Inflammatory macrophage treated with lipopolysaccharide for 4 hours (primary cell): ENCODE data around the gene SLC41A3.
"Not testable (repeated sequence)": the region's sequence is repeated elsewhere in the genome, so short reads cannot be mapped to it uniquely, and the experiment has no call there.

Experiments
- DNase-seq: peaks from one replicate; pipeline ENCODE4 v3.0.0-alpha.2; 2020

SLC41A3 gene

DNA sequence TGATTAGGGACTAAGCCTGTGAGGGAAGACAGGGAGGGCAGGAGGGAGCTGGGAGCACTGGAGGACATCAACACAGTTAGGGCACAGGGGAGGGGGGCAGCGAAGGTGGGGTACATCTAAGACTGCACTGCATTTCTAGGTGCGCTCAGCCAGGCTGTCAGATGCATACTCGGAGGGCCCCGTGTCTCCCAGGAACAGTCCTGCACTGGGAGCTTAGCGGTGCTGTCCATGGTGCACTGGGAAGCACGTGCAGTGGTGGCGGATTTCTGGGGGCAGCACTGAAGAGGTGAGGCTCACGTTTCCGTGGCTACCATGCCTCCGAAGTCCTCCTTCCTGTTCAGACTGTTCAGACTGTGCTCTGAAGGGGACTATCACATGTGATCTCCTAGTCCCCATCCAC lies 60.5 kb downstream of the SLC41A3 start:
- DNase-seq = no peak

DNA sequence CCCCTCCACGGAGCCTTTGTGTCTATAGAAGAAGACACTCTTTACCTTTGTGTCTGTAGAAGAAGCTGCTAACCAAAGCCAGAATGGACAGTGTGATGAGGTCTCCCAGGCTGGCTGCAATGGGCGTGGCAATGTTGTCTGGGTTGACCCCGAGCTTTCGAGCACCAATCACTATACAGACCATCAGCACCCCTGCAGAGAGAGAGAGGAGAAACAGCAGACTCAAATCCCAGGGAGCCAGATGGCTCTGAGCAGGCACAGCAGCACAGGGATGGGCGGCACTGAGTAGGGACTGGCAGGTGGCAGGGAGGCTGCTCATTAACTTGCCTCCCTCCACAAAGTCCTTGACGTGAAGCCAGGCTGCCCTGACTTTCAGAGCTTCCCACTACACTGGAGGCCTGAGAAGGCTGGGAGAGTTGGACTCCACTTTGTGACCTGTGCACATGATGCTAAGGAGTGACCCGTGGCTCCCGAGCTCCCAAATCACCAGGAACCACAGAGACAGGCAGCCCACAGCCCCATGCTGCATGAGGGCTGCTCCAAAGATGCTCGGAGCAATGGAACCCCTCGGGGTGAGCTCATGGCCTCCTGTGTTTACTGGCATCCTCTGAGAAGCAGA lies 61.1 kb downstream of the SLC41A3 start:
- no peak for DNase-seq

DNA sequence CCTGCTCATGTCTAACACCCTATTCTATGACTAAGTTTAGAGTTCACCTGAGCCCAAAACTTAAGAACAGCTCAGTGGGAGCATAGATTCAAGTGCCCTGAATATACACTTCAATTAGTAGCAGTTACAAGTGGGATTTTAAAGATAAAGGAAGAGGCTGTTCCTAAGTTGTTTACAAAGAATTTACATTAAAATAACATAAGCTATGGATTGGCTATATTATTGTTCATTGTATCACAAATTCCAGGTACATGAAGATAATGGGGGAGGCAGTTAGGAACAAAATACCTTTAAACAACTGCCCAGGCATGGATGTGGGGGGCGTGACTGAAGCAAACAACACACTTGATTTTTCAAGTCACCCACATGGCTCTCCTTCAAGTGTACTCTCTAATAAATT lies 62.2 kb downstream of the SLC41A3 start:
- no peak for DNase-seq

DNA sequence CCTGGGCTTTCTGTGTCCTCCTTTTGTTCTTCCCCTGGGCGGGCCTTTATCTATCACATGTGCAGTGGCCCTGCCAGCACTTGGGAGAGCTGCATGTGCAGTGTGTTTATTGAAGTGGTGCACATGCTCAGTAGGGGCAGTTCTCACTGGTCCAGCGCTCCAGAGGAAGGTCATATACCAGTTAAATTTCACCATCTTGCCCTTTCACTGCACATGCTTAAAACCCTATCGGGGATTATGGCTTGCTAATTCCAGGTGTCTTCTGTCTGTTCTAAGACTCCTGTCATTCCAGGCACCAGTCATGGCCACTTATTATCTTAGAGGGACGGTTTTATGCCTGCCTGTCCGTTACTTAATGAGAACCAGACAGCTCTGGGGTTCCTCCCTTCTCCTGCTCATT lies 62.7 kb downstream of the SLC41A3 start:
- DNase-seq = no peak

DNA sequence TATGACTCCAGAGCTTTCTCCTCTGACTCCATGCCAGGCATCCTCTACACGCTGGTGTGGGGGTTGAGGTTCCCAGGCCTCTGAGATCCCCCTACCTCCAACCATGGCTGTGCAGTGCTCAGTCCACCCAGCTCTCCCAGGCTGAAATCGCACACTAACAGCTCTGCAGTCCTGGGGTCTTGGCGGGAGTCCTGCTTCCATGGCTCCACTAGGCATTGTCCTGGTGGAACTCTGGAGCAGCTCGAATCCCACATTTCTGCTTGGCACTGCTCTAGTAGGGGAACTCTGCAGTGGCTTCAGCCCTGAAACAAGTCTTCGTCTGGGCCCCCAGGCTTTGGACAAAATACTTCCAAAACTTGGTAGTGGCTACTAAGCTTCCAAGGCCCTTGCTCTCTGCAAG lies 64.2 kb downstream of the SLC41A3 start:
- DNase-seq = no peak

DNA sequence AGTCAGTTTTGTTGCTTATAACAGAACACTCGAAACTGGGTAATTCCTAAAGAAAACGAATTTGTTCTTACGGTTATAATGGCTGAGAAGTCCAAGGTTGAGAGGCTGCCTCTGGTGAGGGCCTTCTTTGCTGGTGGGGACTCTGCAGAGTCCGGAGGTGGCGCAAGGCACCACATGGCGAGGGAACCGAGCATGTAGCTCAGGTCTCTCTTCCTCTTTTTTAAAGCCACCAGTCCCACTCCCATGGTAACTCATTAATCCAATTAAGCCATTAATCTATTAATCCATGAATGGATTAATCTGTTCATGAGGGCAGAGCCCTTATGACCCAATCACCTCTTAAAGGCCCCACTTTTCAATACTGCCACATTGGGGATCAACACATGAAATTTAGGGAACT lies 64.9 kb downstream of the SLC41A3 start:
- DNase-seq = no peak

DNA sequence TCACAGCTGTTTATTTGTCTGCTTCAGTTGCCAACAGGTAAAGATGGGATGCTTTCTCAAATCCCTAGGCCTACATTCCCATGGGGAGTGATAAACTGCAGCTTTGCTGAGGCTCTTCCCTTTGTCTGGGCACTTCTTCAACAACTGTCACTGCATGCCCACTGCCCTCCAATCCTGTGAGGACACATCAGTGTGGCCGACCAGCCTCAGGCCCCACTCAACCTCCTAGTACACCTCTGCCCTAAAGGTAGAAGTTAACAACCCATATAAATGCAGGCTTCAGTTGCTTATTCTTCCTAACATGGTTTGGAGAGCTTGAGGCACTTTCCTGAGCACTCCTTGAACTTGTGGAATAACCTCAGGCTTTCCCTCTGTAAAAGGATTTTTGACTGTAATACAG lies 65.4 kb downstream of the SLC41A3 start:
- DNase-seq = no peak

DNA sequence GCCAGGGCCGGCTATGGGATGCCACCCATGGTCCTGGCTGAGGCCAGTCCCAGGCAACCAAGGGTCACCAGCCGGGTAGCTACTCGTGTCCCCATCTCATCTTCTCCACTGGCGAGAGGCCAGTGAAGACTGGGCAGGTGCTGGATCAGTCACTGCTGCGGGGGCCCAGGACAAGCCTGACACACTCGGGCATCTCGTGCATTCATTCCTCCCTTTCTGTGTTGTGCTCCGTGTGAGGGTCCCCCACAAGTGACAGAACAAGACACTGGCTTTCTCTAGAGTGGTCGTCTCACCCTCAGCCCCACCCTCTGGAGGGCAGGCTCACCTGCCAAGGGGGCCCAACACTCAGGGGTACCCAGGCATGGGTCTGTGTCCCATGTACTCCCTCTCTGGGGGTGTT lies 66.6 kb downstream of the SLC41A3 start:
- DNase-seq = no peak

DNA sequence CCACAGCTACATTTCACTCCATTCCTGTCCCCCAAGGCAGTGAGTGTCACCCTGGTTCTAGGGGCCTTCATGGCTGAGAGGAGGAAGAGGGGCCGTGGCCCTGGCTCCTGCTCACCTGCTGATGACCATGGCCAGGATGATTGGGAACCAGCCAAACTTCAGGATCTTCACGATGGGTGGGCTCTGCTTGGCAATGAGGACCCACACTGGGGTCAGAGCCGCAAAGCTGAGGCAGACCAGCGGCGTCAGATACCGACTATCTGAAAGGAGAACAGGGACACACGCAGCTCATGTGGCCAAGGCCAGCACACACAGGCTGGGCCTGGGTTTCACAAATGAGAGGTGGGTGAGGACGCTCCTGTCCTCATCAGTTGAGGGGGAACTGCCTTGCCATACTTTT lies 67.3 kb downstream of the SLC41A3 start:
- DNase-seq = no peak

DNA sequence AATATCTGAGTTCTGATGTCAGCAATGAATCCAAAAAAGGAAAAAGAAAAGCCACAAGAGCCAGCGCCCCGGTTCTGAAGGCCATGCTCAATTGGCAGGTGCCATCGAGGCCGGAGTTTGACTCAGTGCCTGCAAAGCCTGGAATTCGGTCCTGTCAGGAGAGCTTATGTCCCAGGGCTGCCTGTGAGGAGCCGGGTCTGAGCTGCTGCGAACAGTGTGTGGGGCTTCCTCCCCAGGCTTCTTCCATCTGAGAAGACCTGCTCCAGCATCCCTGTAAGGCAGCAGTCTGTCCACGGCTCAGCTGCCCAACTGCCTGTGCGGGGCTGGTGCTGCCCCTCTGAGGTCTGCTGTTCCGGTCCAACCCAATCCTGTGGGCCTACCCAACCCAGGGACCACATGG lies 68.8 kb downstream of the SLC41A3 start:
- no peak for DNase-seq

DNA sequence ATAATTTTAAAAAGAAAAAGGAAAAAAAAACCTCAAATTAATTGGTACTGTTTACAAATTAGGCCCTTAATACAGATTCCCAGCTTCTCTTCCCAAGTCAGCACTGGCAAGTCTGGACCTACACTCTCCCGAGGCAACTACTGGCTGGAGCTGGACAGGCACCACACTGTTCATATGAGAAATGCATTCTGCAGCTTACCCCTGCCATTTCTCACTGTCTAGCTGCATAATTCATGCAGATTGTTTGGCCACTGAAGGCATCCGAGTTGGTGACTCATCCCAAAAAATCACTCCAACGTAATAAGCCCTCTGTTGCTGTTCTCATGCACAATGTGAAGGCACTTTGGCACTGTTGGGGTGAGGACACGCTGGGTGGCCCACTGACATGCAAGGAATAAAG lies 69.7 kb downstream of the SLC41A3 start:
- DNase-seq = no peak

DNA sequence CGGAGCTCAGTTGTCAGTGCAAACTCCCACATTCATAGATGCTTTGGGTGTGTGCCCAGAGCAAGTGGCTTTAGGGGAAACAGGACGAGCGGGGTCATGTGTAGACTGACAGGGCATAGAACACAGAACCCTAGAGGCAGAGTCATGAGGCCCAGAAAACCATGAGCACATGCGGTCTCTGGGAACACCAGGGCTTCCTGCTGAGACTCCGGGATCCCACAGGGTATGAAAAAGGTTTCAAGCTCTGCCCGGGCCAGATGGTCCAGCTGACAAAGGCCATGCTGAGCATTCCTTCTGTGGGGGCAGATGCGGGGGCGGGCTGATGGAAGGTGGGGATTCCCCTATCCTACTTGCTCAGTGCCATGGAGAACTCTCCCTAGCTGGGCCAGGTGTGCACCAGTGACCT lies 70.2 kb downstream of the SLC41A3 start:
- no peak for DNase-seq

DNA sequence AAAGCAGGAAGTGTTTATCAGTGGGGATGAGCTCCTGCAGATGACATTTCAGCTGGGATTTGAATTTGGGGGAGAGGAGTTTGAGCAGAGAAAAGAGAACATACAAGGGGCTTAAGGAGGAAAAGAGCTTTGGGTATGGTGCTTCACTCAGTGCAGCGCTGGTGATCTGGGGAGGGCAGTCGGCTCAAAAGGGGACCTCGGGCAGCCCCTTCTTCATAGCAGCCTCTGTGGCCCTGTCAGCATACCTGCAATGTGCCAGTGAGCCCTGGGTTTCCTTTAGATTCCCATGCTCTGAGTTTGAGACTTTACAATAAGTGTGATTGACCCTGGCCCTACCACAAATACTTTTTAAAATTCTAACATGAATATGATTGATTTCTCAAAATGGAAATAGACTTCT lies 74.7 kb downstream of the SLC41A3 start:
- DNase-seq = no peak

DNA sequence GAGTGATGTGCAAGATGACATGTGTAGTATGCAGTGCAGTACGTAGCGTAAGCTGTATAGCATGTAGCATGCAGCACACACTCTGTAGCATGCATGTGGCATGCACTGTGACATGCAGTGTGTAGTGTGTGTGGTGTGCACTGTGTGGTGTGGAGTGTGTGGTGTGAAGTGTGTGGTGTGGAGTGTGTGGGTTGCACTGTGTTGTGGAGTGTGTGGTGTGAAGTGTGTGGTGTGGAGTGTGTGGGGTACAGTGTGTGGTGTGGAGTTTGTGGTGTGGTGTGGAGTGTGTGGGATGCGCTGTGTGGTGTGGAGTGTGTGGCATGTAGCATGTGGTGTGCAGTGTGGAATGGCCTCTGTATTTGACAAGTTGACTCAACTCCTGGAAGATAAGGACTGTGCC lies 75.7 kb downstream of the SLC41A3 start:
- DNase-seq = no peak

DNA sequence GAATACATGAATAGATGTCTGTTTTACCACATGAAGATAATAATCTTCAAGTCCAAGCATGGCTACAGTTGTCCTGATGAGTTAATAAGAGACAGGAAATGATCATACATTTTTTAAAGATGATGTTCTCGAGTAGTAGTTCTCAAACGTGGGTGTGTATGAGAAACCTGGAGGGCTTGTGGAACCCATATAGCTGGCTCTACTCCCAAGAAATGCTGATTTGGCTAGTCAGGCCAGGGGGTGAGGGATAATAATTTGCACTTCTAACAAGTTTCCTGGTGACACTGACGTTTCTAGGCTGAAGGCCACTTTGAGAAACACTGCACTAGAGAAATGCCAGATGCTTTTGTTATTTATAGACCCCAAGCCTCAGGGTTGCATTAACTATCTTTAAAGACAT lies 78.0 kb downstream of the SLC41A3 start:
- DNase-seq = no peak

DNA sequence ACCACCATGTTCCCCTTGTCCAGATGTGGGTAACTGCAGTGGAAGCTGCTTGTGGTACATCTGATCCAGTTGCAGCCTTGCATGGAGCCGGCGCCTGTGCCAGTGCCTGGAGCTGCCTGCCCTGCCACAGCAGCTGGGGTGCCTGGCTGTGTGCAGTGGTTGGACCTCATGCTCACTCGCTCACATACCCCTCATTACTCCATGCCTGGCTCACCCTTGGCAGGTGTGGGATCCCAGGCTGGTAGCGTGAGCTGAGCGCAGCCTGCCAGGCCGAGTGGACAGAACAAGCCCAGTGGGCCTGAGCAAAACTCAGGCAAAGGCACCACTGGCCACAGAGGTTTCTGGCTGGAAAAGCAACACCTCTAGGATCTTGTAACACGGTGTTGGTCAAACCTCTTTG lies 79.2 kb downstream of the SLC41A3 start:
- DNase-seq = no peak

DNA sequence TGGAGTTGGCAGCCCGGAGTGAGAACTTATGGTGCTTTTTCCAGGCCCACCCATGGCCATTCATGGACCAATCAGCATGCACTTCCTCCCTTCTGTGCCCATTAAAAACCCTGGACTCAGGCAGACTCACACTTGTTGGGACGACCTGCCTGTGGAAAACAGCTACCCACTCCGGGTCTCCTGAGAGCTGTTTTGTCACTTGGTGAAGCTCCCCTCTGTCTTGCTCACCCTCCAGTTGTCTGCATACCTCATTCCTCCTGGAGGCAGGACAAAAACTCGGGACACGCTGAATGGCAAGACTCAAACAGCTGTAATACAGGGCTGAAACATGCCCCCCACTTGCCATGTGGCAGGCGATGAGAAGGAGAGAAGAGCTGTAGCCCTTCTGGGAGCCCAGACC lies 79.7 kb downstream of the SLC41A3 start:
- DNase-seq = no peak

DNA sequence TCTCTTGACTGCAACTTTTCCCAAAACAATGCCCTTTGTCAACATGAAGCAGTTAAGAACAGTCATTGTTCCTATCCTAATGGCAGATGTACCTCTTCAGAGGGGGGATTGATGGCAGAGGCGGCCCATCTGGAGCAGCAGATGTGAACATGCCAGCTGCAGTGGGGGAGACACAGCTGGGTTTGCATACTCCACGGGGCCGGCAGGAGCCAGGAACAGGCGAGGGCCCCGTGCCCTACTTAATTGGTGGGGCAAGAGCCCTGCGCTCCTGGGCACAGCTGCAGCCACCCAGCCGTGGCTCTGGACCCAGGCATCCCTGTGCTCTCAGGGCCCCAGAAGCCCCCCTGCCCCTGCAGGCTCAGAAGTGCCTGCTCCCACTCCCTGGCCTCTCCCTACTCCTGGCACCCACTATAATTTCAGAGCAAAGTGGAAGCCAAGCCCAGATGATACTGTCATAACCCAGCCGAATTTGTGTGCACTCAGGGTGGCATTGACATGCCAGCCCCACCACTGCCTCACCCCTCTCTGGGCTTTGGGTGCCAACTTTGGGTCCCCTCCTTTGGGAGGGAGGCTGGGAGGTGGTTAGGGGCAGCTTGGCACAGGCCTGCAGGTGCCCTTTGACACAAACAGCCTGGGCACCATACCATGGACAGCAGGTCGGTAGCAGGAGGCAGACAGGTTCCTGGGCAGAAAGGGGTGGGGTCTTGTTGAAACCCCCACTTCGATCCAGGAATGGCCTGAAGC lies 80.3 kb downstream of the SLC41A3 start:
- DNase-seq = no peak

DNA sequence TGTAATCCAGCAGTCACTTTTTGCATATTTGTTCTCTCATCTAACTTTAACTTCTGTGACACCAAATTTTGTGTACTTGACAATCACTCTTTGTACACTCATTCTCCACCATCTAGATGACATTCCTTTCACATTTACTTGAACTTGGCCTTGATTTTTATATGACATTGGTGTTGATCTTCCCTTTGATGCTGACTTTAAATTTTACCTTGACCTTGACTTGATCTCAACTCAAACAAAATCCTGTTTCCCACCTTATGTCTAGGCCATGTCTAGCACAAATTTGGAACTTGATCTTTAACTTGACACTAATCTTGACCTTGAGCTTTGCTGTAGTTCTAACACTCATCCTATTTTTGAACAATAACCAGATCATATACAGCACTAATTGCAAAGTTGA lies 81.7 kb downstream of the SLC41A3 start:
- no peak for DNase-seq

DNA sequence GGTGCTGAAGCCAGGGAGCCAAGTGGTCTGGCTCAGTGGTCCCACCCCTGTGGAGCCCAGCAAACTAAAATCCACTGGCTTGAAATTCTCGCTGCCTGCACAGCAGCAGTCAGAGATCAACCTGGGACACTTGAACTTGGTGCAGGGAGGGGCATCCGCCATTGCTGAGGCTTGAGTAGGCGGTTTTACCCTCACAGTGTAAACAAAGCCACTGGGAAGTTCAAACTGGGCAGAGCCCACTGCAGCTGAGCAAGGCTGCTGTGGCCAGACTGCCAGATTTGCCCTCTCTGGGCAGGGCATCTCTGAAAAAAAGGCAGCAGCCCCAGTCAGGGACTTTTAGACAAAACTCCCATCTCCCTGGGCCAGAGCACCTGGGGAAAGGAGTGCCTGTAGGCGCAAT lies 87.2 kb downstream of the SLC41A3 start:
- not testable (repeated sequence) for DNase-seq

DNA sequence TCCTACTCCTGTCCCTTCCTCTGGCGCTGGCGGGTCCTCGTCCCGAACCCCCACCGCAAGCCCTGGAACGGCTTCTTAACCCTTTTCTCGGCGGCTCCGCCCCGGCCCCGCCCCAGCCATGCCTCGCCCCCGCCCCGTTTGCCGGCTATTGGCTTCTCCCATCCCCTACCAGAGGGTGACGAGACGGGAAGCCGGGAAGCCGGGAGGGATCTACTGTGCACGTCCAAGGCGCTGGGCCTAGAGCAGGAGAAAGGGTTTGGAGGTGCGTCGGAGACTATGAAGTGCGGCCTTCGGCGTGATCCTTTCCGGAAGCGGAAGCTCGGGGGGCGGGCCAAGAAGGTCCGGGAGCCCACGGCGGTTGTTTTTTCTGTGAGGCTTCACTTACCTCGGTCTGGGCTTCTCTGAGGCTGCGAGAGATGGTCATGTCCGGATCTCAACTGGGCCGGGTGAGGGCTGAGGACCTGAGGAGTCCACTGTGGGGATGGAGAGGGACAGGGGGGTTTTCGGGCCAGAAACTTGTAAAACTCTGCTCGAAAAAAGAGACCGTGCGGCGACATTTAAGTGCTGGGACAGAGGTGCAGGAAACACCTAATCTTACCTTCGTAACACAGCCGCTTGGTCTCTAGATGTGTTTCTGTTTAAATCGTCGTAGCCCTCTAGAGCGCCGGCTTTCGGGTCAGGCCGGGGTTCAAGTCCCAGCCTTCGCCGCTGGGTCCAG lies 93.5 kb downstream of the SLC41A3 start:
- DNase-seq = peak; percentile 76

DNA sequence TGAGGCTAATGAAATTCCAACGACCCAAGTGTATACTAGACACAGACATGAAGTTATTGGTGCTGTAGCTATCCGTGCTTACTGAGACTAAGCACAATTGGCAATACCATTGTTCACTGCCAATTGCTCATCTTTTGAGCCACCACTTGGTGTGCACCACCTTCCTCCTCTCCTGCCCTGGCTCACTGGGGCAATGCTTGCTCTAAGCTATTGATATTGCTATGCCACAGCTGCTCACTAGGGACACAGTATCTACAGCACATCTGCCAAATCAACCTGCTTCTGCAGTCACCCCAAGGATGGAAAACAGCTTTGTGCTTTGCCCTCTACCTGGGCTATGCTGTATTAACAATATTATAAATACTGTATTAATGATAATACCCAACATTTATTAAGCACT lies 99.0 kb downstream of the SLC41A3 start:
- not testable (repeated sequence) for DNase-seq

DNA sequence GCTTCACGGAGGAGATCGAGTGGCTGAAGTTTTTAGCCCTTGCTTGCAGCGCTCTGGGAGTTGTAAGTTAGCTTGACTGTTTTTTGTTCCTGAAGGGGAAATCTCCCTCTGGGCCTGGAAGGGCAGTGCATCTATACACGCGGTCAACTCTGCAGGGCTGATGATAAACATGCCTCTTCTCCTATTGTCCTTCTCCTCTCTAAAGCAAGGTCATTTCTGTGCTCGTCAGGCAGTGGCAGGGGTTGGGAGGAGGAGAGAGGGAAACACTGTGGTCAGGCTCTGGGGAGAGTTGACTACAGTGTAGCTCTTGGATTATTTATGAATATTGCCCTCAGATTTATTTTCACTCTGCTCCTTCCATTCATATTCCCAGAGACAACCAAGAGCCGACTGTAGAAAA lies 106.8 kb downstream of the SLC41A3 start:
- DNase-seq = not testable (repeated sequence)

DNA sequence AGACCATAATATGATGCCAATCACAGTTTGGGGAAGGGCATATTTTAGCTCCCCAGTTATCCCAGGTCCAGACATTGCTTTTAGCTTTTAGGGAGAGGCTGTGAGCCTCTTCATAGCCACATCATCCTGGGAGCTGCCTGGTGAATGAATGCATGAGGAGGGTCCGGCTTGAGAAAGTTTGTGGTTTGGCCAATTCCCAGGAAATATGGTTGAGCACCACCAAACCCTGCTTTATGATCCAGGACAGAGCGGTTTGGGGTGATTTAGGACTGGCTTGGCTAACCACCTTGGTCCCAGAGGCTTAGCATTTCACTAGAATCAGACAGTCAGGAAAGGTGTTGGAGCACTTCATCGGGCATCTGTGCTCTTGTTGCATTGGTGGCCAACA lies 107.9 kb downstream of the SLC41A3 start:
- not testable (repeated sequence) for DNase-seq
